ENCODE results near the gene SYT11. TPM values are rescaled to one million over a fixed set of nuclear protein-coding genes. Genes with fewer than 3 reads are reported as not detected.

SYT11 gene
- total and polyA plus RNA-seq, 10 of the 15 experiments (the other 5 are each of a cell fraction or from before 2014, with no cell fraction given), result 7.7 to 21.2 (median 13.5) TPM

- Histone ChIP-seq H3K9me3 (replicated peaks; ENCODE audit: control insufficient read depth, insufficient read depth, low read length) (no peaks in the 10 kb centered on the region), H3K27ac (ENCODE audit: control insufficient read depth, insufficient read depth) (peak within 1 kb of the TSS; percentile 59), H3K36me3 (ENCODE audit: control insufficient read depth in 2 of 2, insufficient read depth in 2 of 2, low read length in 1 of 2) (peaks cover 7 to 27% of the 10 kb centered on the region in 2 experiments), H2AFZ (ENCODE audit: control insufficient read depth, low read depth, low read length) (peak within 1 kb of the TSS; percentile 74), H3K27me3 (replicated peaks in 1 of 2; ENCODE audit: control insufficient read depth in 2 of 2, insufficient read depth in 2 of 2, low read length in 1 of 2) (no peaks in the 10 kb centered on the region), H4K20me1 (ENCODE audit: control insufficient read depth, insufficient read depth) (no peaks in the 10 kb centered on the region), H3K4me3 (peak within 1 kb of the TSS; percentile 78), H3K79me2 (ENCODE audit: control insufficient read depth, insufficient read depth, low read length) (peaks cover 14% of the 10 kb centered on the region), H3K4me2 (ENCODE audit: control insufficient read depth, insufficient read depth) (peak within 1 kb of the TSS; percentile 96), H3K9ac (ENCODE audit: control insufficient read depth, insufficient read depth, low read length) (peak within 1 kb of the TSS; percentile 54), H3K4me1 (ENCODE audit: control insufficient read depth, insufficient read depth, low read length) (peaks cover 3% of the 10 kb centered on the region; the same call in 1 of the 2 replicates)
- intact Hi-C loops (cut with micrococcal nuclease; ENCODE audit: unreplicated experiment), result loop anchor here (2.0 kb wide), 1 partner anchor 53 kb away; the partner anchor contains the start of gene SYT11
- DNase-seq (ENCODE audit: low read depth, low spot score) (peak; percentile 69), FAIRE-seq (no peak), ATAC-seq (peak; percentile 97)
- BruUV-seq (replicated peaks), result no TSS peak
- ChIA-PET RAD21 (ENCODE audit: unreplicated experiment) (interaction anchor here (0.6 to 1.1 kb wide), 8 partner anchors 21 to 660 kb away, joined by 3 to 4 read pairs (median 3); no protein-coding TSS in a partner anchor), POLR2A (interaction anchor here (0.5 to 3.1 kb wide), 7 partner anchors 20 to 122 kb away, joined by 3 to 12 read pairs (median 6); partner anchors contain the start of genes KHDC4 and SYT11), SMC1A (ENCODE audit: uncharacterized antibody, unreplicated experiment) (interaction anchor here (0.9 to 2.1 kb wide), 5 partner anchors 19 to 78 kb away, joined by 3 to 7 read pairs (median 3); partner anchors contain the start of gene SYT11), CTCF (interaction anchor here (0.5 to 1.8 kb wide), 6 partner anchors 27 to 227 kb away, joined by 3 to 4 read pairs (median 3); partner anchors contain the start of gene UBQLN4)
- in situ Hi-C loops (cut with MboI), result no loop called here
- WGBS (ENCODE audit: insufficient coverage, insufficient replicate concordance, low lambda C conversion rate, missing lambda C conversion rate), result 3% methylated on average over 29 of the region's 34 CpGs
- TF ChIP-seq PAX8 (IDR thresholded peaks at IDR 0.05), result 0 out of 2 replicates have a peak, but pooled peaks have one; percentile 59
- TF ChIP-seq PML (IDR thresholded peaks at IDR 0.05; ENCODE audit: low read length), result peak; percentile 42; the same call in 1 of the 2 replicates
- TF ChIP-seq POU2F2 (IDR thresholded peaks at IDR 0.05; ENCODE audit: borderline replicate concordance, low read depth, low read length), result peak; percentile 79; the same call in 2 of the 3 replicates
- peak; percentile 30 to 57; a peak in 2 of 4 replicates for TF ChIP-seq BHLHE40 (IDR thresholded peaks at IDR 0.05; ENCODE audit: borderline replicate concordance in 1 of 2, low read depth in 2 of 2, low read length in 1 of 2)
- peak; percentile 62 for TF ChIP-seq HDGF (IDR thresholded peaks at IDR 0.05)
- TF ChIP-seq, protein P1, sequence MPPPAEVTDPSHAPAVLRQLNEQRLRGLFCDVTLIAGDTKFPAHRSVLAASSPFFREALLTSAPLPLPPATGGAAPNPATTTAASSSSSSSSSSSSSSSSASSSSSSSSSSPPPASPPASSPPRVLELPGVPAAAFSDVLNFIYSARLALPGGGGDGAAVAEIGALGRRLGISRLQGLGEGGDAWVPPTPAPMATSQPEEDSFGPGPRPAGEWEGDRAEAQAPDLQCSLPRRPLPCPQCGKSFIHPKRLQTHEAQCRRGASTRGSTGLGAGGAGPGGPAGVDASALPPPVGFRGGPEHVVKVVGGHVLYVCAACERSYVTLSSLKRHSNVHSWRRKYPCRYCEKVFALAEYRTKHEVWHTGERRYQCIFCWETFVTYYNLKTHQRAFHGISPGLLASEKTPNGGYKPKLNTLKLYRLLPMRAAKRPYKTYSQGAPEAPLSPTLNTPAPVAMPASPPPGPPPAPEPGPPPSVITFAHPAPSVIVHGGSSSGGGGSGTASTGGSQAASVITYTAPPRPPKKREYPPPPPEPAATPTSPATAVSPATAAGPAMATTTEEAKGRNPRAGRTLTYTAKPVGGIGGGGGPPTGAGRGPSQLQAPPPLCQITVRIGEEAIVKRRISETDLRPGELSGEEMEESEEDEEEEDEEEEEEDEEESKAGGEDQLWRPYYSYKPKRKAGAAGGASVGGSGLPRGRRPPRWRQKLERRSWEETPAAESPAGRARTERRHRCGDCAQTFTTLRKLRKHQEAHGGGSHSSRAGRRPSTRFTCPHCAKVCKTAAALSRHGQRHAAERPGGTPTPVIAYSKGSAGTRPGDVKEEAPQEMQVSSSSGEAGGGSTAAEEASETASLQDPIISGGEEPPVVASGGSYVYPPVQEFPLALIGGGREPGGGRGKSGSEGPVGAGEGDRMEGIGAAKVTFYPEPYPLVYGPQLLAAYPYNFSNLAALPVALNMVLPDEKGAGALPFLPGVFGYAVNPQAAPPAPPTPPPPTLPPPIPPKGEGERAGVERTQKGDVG (CRISPR knock-in tag; IDR thresholded peaks at IDR 0.05), result no peak
- TF ChIP-seq EGR1 (IDR thresholded peaks at IDR 0.05; ENCODE audit: borderline replicate concordance in 1 of 2, low read depth in 2 of 2, low read length in 2 of 2), result no peak
- peak; percentile 53; the same call in 1 of the 2 replicates for TF ChIP-seq CHD2 (IDR thresholded peaks at IDR 0.05; ENCODE audit: borderline replicate concordance, low read depth, low read length)
- peak; percentile 32; the same call in 1 of the 2 replicates for TF ChIP-seq TCF12 (IDR thresholded peaks at IDR 0.05; ENCODE audit: low read depth, low read length)
- peak; percentile 74; the same call in 1 of the 2 replicates for TF ChIP-seq TAF1 (IDR thresholded peaks at IDR 0.05; ENCODE audit: borderline replicate concordance, low read depth, low read length)
- 0 out of 2 replicates have a peak, but pooled peaks have one; percentile 22 for TF ChIP-seq TBL1XR1 (IDR thresholded peaks at IDR 0.05; ENCODE audit: low read depth, low read length)
- TF ChIP-seq, protein P2, sequence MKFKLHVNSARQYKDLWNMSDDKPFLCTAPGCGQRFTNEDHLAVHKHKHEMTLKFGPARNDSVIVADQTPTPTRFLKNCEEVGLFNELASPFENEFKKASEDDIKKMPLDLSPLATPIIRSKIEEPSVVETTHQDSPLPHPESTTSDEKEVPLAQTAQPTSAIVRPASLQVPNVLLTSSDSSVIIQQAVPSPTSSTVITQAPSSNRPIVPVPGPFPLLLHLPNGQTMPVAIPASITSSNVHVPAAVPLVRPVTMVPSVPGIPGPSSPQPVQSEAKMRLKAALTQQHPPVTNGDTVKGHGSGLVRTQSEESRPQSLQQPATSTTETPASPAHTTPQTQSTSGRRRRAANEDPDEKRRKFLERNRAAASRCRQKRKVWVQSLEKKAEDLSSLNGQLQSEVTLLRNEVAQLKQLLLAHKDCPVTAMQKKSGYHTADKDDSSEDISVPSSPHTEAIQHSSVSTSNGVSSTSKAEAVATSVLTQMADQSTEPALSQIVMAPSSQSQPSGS (IDR thresholded peaks at IDR 0.05; ENCODE audit: low read length), result peak; percentile 33; the same call in 1 of the 2 replicates
- TF ChIP-seq FOXM1 (IDR thresholded peaks at IDR 0.05; ENCODE audit: low read depth, low read length), result 0 out of 2 replicates have a peak, but pooled peaks have one; percentile 22
- TF ChIP-seq MTA2 (IDR thresholded peaks at IDR 0.05; ENCODE audit: low read depth), result peak; percentile 83; the same call in 1 of the 2 replicates
- TF ChIP-seq WRNIP1 (IDR thresholded peaks at IDR 0.05; ENCODE audit: borderline replicate concordance, low read depth, low read length), result 0 out of 2 replicates have a peak, but pooled peaks have one; percentile 73
- peak in 1 of 2 experiments; percentile 49; a peak in 2 of 4 replicates for TF ChIP-seq EP300 (IDR thresholded peaks at IDR 0.05; ENCODE audit: borderline replicate concordance in 1 of 2, control insufficient read depth in 1 of 2, low read depth in 2 of 2, low read length in 2 of 2)
- peak; percentile 72 for TF ChIP-seq SP1 (IDR thresholded peaks at IDR 0.05; ENCODE audit: low read depth, low read length)
Observed at GRCh38 chr1:155911156-155912055, 52.0 kb downstream of the SYT11 start, which contains the start of gene RIT1. Gene RIT1, minus strand, starts transcription at chr1:155911349. Its CDS starts 588 bp downstream, at chr1:155910761.

Measured in GM12878 (cell line).